ENCODE results near the gene ARHGAP29.

Gene ARHGAP29

GRCh38 chr1:94180650-94181049 lies 56.7 kb downstream of the ARHGAP29 start:
- no peaks in the 10 kb centered on the region for H3K9me3 ChIP-seq (ENCODE audit: low read length)
- H3K27me3 ChIP-seq (ENCODE audit: insufficient read depth, low read length), result no peaks in the 10 kb centered on the region
- H3K27ac ChIP-seq (ENCODE audit: low read depth, low read length, poor library complexity, severe bottlenecking), result no peak overlapping the region
- no peaks in the 10 kb centered on the region for H3K4me1 ChIP-seq (ENCODE audit: insufficient read depth, low read length, severe bottlenecking)
- H3K9me2 ChIP-seq (ENCODE audit: low read depth, low read length), result no peaks in the 10 kb centered on the region
- no peaks in the 10 kb centered on the region for H3K36me3 ChIP-seq (ENCODE audit: insufficient read depth, low read length)
- no peaks in the 10 kb centered on the region for H4K20me1 ChIP-seq (ENCODE audit: insufficient read depth, low read length)
- H3K4me3 ChIP-seq (ENCODE audit: low read depth, low read length, poor library complexity, severe bottlenecking), result no peak overlapping the region
- H3F3A ChIP-seq (ENCODE audit: insufficient read depth, low read length), result no peaks in the 10 kb centered on the region
- no peak overlapping the region for H2AFZ ChIP-seq (ENCODE audit: low read length)
- no peak overlapping the region for H3K9ac ChIP-seq (ENCODE audit: low read length)
- no peak overlapping the region for H3K4me2 ChIP-seq (ENCODE audit: low read length)
- TF ChIP-seq EZH2 (IDR thresholded peaks at IDR 0.05; ENCODE audit: borderline replicate concordance, low read length), result no peak
- no peak for TF ChIP-seq CTCF (IDR thresholded peaks at IDR 0.05; ENCODE audit: low read length)
- H3K79me2 ChIP-seq (ENCODE audit: insufficient read depth, low read length), result no peaks in the 10 kb centered on the region

- Histone ChIP-seq H3K4me1 (ENCODE audit: insufficient read depth, low read length, severe bottlenecking) (no peaks in the 10 kb centered on the region), H3K4me2 (ENCODE audit: low read length) (no peak overlapping the region), H3K9me2 (ENCODE audit: low read depth, low read length) (no peaks in the 10 kb centered on the region), H4K20me1 (ENCODE audit: insufficient read depth, low read length) (no peaks in the 10 kb centered on the region), H3K9ac (ENCODE audit: low read length) (no peak overlapping the region), H3K27me3 (ENCODE audit: insufficient read depth, low read length) (no peaks in the 10 kb centered on the region), H3K4me3 (ENCODE audit: low read depth, low read length, poor library complexity, severe bottlenecking) (no peak overlapping the region), H3K9me3 (ENCODE audit: low read length) (no peaks in the 10 kb centered on the region), H2AFZ (ENCODE audit: low read length) (no peak overlapping the region), H3F3A (ENCODE audit: insufficient read depth, low read length) (no peaks in the 10 kb centered on the region), H3K36me3 (ENCODE audit: insufficient read depth, low read length) (no peaks in the 10 kb centered on the region), H3K79me2 (ENCODE audit: insufficient read depth, low read length) (no peaks in the 10 kb centered on the region), H3K27ac (ENCODE audit: low read depth, low read length, poor library complexity, severe bottlenecking) (no peak overlapping the region)
- no peak for TF ChIP-seq CTCF (IDR thresholded peaks at IDR 0.05; ENCODE audit: low read length)
- TF ChIP-seq EZH2 (IDR thresholded peaks at IDR 0.05; ENCODE audit: borderline replicate concordance, low read length), result no peak
These were observed 58.5 kb downstream of the ARHGAP29 start for GRCh38 chr1:94178901-94179300.

- no peaks in the 10 kb centered on the region for H3K36me3 ChIP-seq (ENCODE audit: insufficient read depth, low read length)
- TF ChIP-seq EZH2 (IDR thresholded peaks at IDR 0.05; ENCODE audit: borderline replicate concordance, low read length), result no peak
- TF ChIP-seq CTCF (IDR thresholded peaks at IDR 0.05; ENCODE audit: low read length), result no peak
- H3K4me2 ChIP-seq (ENCODE audit: low read length), result no peak overlapping the region
- H2AFZ ChIP-seq (ENCODE audit: low read length), result no peak overlapping the region
- H3K9ac ChIP-seq (ENCODE audit: low read length), result no peak overlapping the region
- H3K4me3 ChIP-seq (ENCODE audit: low read depth, low read length, poor library complexity, severe bottlenecking), result no peak overlapping the region
- H3K79me2 ChIP-seq (ENCODE audit: insufficient read depth, low read length), result no peaks in the 10 kb centered on the region
- no peaks in the 10 kb centered on the region for H3F3A ChIP-seq (ENCODE audit: insufficient read depth, low read length)
- no peaks in the 10 kb centered on the region for H3K27me3 ChIP-seq (ENCODE audit: insufficient read depth, low read length)
- no peaks in the 10 kb centered on the region for H3K9me2 ChIP-seq (ENCODE audit: low read depth, low read length)
- no peaks in the 10 kb centered on the region for H3K9me3 ChIP-seq (ENCODE audit: low read length)
- H3K4me1 ChIP-seq (ENCODE audit: insufficient read depth, low read length, severe bottlenecking), result no peaks in the 10 kb centered on the region
- no peak overlapping the region for H3K27ac ChIP-seq (ENCODE audit: low read depth, low read length, poor library complexity, severe bottlenecking)
- no peaks in the 10 kb centered on the region for H4K20me1 ChIP-seq (ENCODE audit: insufficient read depth, low read length)
These were observed 68.3 kb downstream of the ARHGAP29 start for GRCh38 chr1:94169126-94169525.
